ENCODE data around the gene NDUFAF2.

The NDUFAF2 gene

GRCh38 chr5:61069150-61069549 is 124.1 kb downstream of the NDUFAF2 start:
- POLR2A ChIA-PET: interaction anchor here (0.6 kb wide), 1 partner anchor 1334 kb away, joined by 3 read pairs; no protein-coding TSS in a partner anchor
- DNase-seq (ENCODE audit: extremely low spot score): no peak
- CTCF ChIA-PET: no interaction called here

GRCh38 chr5:61071526-61071925 is 126.5 kb downstream of the NDUFAF2 start:
- ChIA-PET CTCF (interaction anchor here (1.0 to 1.4 kb wide), 2 partner anchors 16 to 232 kb away, joined by 3 read pairs; no protein-coding TSS in a partner anchor), POLR2A (no interaction called here)
- TF ChIP-seq CTCF (IDR thresholded peaks at IDR 0.05; ENCODE audit: control extremely low read depth, extremely low read depth, low read depth, missing control alignments): no peak
- no peak for DNase-seq (ENCODE audit: extremely low spot score)

More at GRCh38 chr5:61069150-61069549, 124.1 kb downstream of the NDUFAF2 start:
- TF ChIP-seq CTCF (IDR thresholded peaks at IDR 0.05; ENCODE audit: control extremely low read depth, extremely low read depth, low read depth, missing control alignments): no peak

- ChIA-PET CTCF (interaction anchor here (1.2 to 1.4 kb wide), 2 partner anchors 20 to 21 kb away, joined by 3 to 4 read pairs; no protein-coding TSS in a partner anchor), POLR2A (no interaction called here)
- TF ChIP-seq CTCF (IDR thresholded peaks at IDR 0.05; ENCODE audit: control extremely low read depth, extremely low read depth, low read depth, missing control alignments): no peak
- DNase-seq (ENCODE audit: extremely low spot score): no peak
Observed at GRCh38 chr5:61076626-61077025, 131.6 kb downstream of the NDUFAF2 start.

GRCh38 chr5:61081741-61082140 is 136.7 kb downstream of the NDUFAF2 start:
- TF ChIP-seq CTCF (IDR thresholded peaks at IDR 0.05; ENCODE audit: control extremely low read depth, extremely low read depth, low read depth, missing control alignments): no peak
- ChIA-PET CTCF (no interaction called here), POLR2A (no interaction called here)
- DNase-seq (ENCODE audit: extremely low spot score): no peak

- CTCF ChIA-PET: no interaction called here
- no peak for DNase-seq (ENCODE audit: extremely low spot score)
- no peak for TF ChIP-seq CTCF (IDR thresholded peaks at IDR 0.05; ENCODE audit: control extremely low read depth, extremely low read depth, low read depth, missing control alignments)
- POLR2A ChIA-PET: no interaction called here
Observed at GRCh38 chr5:61082516-61083280, 137.7 kb downstream of the NDUFAF2 start.

- no peak for TF ChIP-seq CTCF (IDR thresholded peaks at IDR 0.05; ENCODE audit: control extremely low read depth, extremely low read depth, low read depth, missing control alignments)
- POLR2A ChIA-PET: no interaction called here
- DNase-seq (ENCODE audit: extremely low spot score): no peak
- CTCF ChIA-PET: no interaction called here
Observed at GRCh38 chr5:61084658-61085057, 139.7 kb downstream of the NDUFAF2 start.

All from GM10248 (cell line).